ENCODE data around the gene UBL3. TPM values are rescaled to one million over a fixed set of nuclear protein-coding genes. Genes with fewer than 3 reads are reported as not detected.

Gene UBL3
- polyA plus RNA-seq, 1 donor (not counting 4 experiments of a cell fraction or from before 2014, with no cell fraction given), result 10.5 TPM

DNA sequence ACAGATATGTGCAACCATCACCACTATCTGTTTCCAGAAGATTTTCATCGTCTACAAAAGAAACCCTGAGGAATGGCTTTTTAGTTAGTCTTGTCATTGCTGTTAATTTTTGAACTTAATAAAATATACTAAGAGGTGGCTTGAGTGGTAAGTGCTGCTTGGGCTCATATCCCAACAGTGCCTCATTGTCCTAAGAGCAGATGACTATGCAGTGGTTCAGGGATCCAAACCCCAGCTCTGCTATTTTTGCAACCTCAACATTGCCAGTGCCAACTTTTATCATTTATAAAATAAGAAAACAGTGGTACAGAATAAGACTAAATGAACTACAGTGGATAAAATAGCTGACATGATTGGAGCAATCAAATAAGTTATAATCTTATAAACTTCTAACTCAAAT is 131.7 kb downstream of the UBL3 start:
- no peaks in the 10 kb centered on the region for H3K79me2 ChIP-seq (ENCODE audit: control insufficient read depth, insufficient read depth, low read length)
- H3K27me3 ChIP-seq (ENCODE audit: control insufficient read depth, extremely low read depth, insufficient read depth, low read length), result peaks cover 11% of the 10 kb centered on the region
- no peak overlapping the region for H3K27ac ChIP-seq (ENCODE audit: control insufficient read depth, insufficient read depth, low read length)
- dilution Hi-C loops (cut with MboI; ENCODE audit: extremely low pct_ligation_motif_present, low sequenced_read_pairs), result no loop called here
- FAIRE-seq (no peak), DNase-seq (ENCODE audit: low read depth, low spot score) (no peak)
- H3K4me1 ChIP-seq (ENCODE audit: control insufficient read depth, extremely low read depth, insufficient read depth, low read length), result no peaks in the 10 kb centered on the region
- H3K4me2 ChIP-seq (ENCODE audit: control insufficient read depth, extremely low read depth, insufficient read depth, low read depth, low read length), result no peak overlapping the region
- H3K9me1 ChIP-seq (ENCODE audit: control insufficient read depth, extremely low read depth, insufficient read depth, low read length), result no peaks in the 10 kb centered on the region
- no peaks in the 10 kb centered on the region for H3K36me3 ChIP-seq (ENCODE audit: control insufficient read depth in 2 of 2, extremely low read depth in 1 of 2, insufficient read depth in 2 of 2, low read length in 2 of 2)
- H3K9me3 ChIP-seq (ENCODE audit: control insufficient read depth, low read depth, low read length), result no peaks in the 10 kb centered on the region
- TF ChIP-seq EZH2 (IDR thresholded peaks at IDR 0.05; ENCODE audit: low read length), result no peak
- TF ChIP-seq, protein P1, sequence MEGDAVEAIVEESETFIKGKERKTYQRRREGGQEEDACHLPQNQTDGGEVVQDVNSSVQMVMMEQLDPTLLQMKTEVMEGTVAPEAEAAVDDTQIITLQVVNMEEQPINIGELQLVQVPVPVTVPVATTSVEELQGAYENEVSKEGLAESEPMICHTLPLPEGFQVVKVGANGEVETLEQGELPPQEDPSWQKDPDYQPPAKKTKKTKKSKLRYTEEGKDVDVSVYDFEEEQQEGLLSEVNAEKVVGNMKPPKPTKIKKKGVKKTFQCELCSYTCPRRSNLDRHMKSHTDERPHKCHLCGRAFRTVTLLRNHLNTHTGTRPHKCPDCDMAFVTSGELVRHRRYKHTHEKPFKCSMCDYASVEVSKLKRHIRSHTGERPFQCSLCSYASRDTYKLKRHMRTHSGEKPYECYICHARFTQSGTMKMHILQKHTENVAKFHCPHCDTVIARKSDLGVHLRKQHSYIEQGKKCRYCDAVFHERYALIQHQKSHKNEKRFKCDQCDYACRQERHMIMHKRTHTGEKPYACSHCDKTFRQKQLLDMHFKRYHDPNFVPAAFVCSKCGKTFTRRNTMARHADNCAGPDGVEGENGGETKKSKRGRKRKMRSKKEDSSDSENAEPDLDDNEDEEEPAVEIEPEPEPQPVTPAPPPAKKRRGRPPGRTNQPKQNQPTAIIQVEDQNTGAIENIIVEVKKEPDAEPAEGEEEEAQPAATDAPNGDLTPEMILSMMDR (optimal IDR thresholded peaks at IDR 0.05 in 1 of 3, IDR thresholded peaks at IDR 0.05 in 1 of 3, conservative IDR thresholded peaks at IDR 0.05 in 1 of 3; ENCODE audit: extremely low read depth in 1 of 3, insufficient read depth in 2 of 3, low read length in 3 of 3), result no peak
- no peak overlapping the region for H3K9ac ChIP-seq (ENCODE audit: control insufficient read depth, extremely low read depth, insufficient read depth, low read length)
- no peak overlapping the region for H2AFZ ChIP-seq (ENCODE audit: control insufficient read depth, low read length)
- H3K4me3 ChIP-seq (ENCODE audit: control insufficient read depth in 2 of 3, extremely low read depth in 1 of 3, insufficient read depth in 2 of 3, low read depth in 1 of 3, low read length in 3 of 3), result no peak overlapping the region
- H4K20me1 ChIP-seq (ENCODE audit: control insufficient read depth, extremely low read depth, insufficient read depth, low read length), result no peaks in the 10 kb centered on the region

DNA sequence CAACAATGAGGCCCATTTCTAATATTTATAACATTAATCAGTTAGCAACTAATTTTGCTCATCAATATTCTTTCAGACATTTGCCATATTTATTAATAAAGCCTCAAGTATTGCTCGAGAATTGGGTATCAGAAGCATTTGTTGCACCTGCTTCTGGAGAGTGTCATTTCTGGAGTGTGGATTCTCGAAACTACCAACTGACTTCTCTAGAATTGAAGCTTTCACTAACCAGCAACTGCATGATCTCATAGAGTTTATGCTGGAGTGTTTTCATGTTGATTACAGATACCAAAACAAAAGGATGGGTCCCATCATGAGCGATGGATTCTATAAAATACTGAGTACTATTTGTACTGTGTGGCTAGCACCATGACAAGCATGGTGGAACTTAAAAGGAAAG is 133.9 kb downstream of the UBL3 start:
- H3K27me3 ChIP-seq (ENCODE audit: control insufficient read depth, extremely low read depth, insufficient read depth, low read length), result peaks cover 11% of the 10 kb centered on the region
- H3K9me3 ChIP-seq (ENCODE audit: control insufficient read depth, low read depth, low read length), result no peaks in the 10 kb centered on the region
- H2AFZ ChIP-seq (ENCODE audit: control insufficient read depth, low read length), result no peak overlapping the region
- H3K27ac ChIP-seq (ENCODE audit: control insufficient read depth, insufficient read depth, low read length), result no peak overlapping the region
- DNase-seq (ENCODE audit: low read depth, low spot score) (no peak), FAIRE-seq (no peak)
- H3K79me2 ChIP-seq (ENCODE audit: control insufficient read depth, insufficient read depth, low read length), result no peaks in the 10 kb centered on the region
- no peaks in the 10 kb centered on the region for H3K4me1 ChIP-seq (ENCODE audit: control insufficient read depth, extremely low read depth, insufficient read depth, low read length)
- H3K9ac ChIP-seq (ENCODE audit: control insufficient read depth, extremely low read depth, insufficient read depth, low read length), result no peak overlapping the region
- H4K20me1 ChIP-seq (ENCODE audit: control insufficient read depth, extremely low read depth, insufficient read depth, low read length), result no peaks in the 10 kb centered on the region
- TF ChIP-seq, protein P1 (optimal IDR thresholded peaks at IDR 0.05 in 1 of 3, IDR thresholded peaks at IDR 0.05 in 1 of 3, conservative IDR thresholded peaks at IDR 0.05 in 1 of 3; ENCODE audit: extremely low read depth in 1 of 3, insufficient read depth in 2 of 3, low read length in 3 of 3), result no peak
- TF ChIP-seq EZH2 (IDR thresholded peaks at IDR 0.05; ENCODE audit: low read length), result no peak
- H3K4me2 ChIP-seq (ENCODE audit: control insufficient read depth, extremely low read depth, insufficient read depth, low read depth, low read length), result no peak overlapping the region
- H3K4me3 ChIP-seq (ENCODE audit: control insufficient read depth in 2 of 3, extremely low read depth in 1 of 3, insufficient read depth in 2 of 3, low read depth in 1 of 3, low read length in 3 of 3), result no peak overlapping the region
- dilution Hi-C loops (cut with MboI; ENCODE audit: extremely low pct_ligation_motif_present, low sequenced_read_pairs), result no loop called here
- no peaks in the 10 kb centered on the region for H3K36me3 ChIP-seq (ENCODE audit: control insufficient read depth in 2 of 2, extremely low read depth in 1 of 2, insufficient read depth in 2 of 2, low read length in 2 of 2)
- H3K9me1 ChIP-seq (ENCODE audit: control insufficient read depth, extremely low read depth, insufficient read depth, low read length), result no peaks in the 10 kb centered on the region

Small RNA genes lying within 50 kb of the gene (small RNA-seq; reads per million reads assigned to genes)
- gene RF00017 (ENCODE audit: insufficient read length in 3 of 3, low read depth in 3 of 3, low replicate concordance in 1 of 3), result 0 reads per million in 3 experiments
- gene TIMM8BP1 (ENCODE audit: insufficient read length in 3 of 3, low read depth in 3 of 3, low replicate concordance in 1 of 3), result 0 reads per million in 3 experiments
